Neural cell (in vitro differentiated cells): ENCODE results near the gene LARGE1. TPM values are rescaled to one million over a fixed set of nuclear protein-coding genes. Genes with fewer than 3 reads are reported as not detected.

Experiments
- H2AFZ ChIP-seq: fragments of 200-600, 300-800 bp; sonication (generic), shearing (Covaris generic); 2 replicates; pipeline ENCODE4 v1.6.0; 2014; ENCODE audit warnings: low read depth, mild to moderate bottlenecking, antibody characterized with exemption, low read length, moderate library complexity
- H3F3A ChIP-seq: fragments of 200-600 bp; shearing (Covaris generic); 2 replicates; pipeline ENCODE4 v1.6.1; 2016; ENCODE audit warnings: mild to moderate bottlenecking, moderate library complexity, mixed read lengths, antibody characterized with exemption, low read length; ENCODE audit not compliant: insufficient read depth, poor library complexity, severe bottlenecking
- H3K27ac ChIP-seq: fragments of 200-600, 300-800 bp; sonication (generic), shearing (Covaris generic); 2 replicates; pipeline ENCODE4 v1.5.1; 2014; ENCODE audit warnings: mild to moderate bottlenecking, low read length, moderate library complexity
- H3K27me3 ChIP-seq: fragments of 300-800, 200-600 bp; sonication (generic), shearing (Covaris generic); 2 replicates; pipeline ENCODE4 v1.6.0; 2014; ENCODE audit warnings: mild to moderate bottlenecking, low read depth, low read length, moderate library complexity; ENCODE audit not compliant: insufficient read depth
- H3K36me3 ChIP-seq: fragments of 300-800, 200-600 bp; sonication (generic), shearing (Covaris generic); 2 replicates; pipeline ENCODE4 v1.5.1; 2014; ENCODE audit warnings: mild to moderate bottlenecking, antibody characterized with exemption, low read length, moderate library complexity; ENCODE audit not compliant: insufficient read depth
- H3K4me2 ChIP-seq: fragments of 300-800, 200-600 bp; sonication (generic), shearing (Covaris generic); 2 replicates; pipeline ENCODE4 v1.6.0; 2014; ENCODE audit warnings: mild to moderate bottlenecking, low read length
- H3K4me3 ChIP-seq: fragments of 300-800, 200-600 bp; sonication (generic), shearing (Covaris generic); 2 replicates; pipeline ENCODE4 v1.5.1; 2014; ENCODE audit warnings: mild to moderate bottlenecking, low read length, moderate library complexity
- H3K79me2 ChIP-seq: fragments of 200-600 bp; shearing (Covaris generic); replicated peaks from 2 replicates; pipeline ENCODE4 v1.6.0; 2014; ENCODE audit warnings: mild to moderate bottlenecking, low read length, moderate library complexity; ENCODE audit not compliant: insufficient read depth
- H3K9ac ChIP-seq: fragments of 300-800, 200-600 bp; sonication (generic), shearing (Covaris generic); 2 replicates; pipeline ENCODE4 v1.6.1; 2016; ENCODE audit warnings: mild to moderate bottlenecking, low read length, mixed read lengths
- H3K9me2 ChIP-seq: fragments of 200-600 bp; shearing (Covaris generic); 2 replicates; pipeline ENCODE4 v1.6.1; 2016; ENCODE audit warnings: mild to moderate bottlenecking, low read length, mixed read lengths; ENCODE audit not compliant: insufficient read depth
- H3K9me3 ChIP-seq: fragments of 200-600, 300-800 bp; sonication (generic), shearing (Covaris generic); 2 replicates; pipeline ENCODE4 v1.6.1; 2016; ENCODE audit warnings: mild to moderate bottlenecking, mixed run types, low read length, moderate library complexity, mixed read lengths
- H4K20me1 ChIP-seq: fragments of 200-600 bp; shearing (Covaris generic); 2 replicates; pipeline ENCODE4 v1.6.1; 2016; ENCODE audit warnings: mild to moderate bottlenecking, mixed run types; ENCODE audit not compliant: insufficient read depth
- CTCF ChIP-seq: fragments of 450-650 bp; IDR thresholded peaks from 2 replicates; pipeline ENCODE4 v1.5.1; 2014; ENCODE audit warnings: antibody characterized with exemption, mild to moderate bottlenecking, moderate library complexity; ENCODE audit not compliant: poor library complexity, severe bottlenecking
- EP300 ChIP-seq: fragments of 450-650 bp; conservative IDR thresholded peaks from 2 replicates; pipeline ENCODE4 v1.6.1; 2014; ENCODE audit warnings: antibody characterized with exemption, mild to moderate bottlenecking, moderate library complexity; ENCODE audit not compliant: poor library complexity, severe bottlenecking
- EZH2 ChIP-seq: fragments of 200-600, 300-800 bp; shearing (Covaris generic), sonication (generic); IDR thresholded peaks from 2 replicates; pipeline ENCODE4 v1.6.1; 2014; ENCODE audit warnings: antibody characterized with exemption, low read length, borderline replicate concordance, mild to moderate bottlenecking; ENCODE audit not compliant: insufficient read depth, poor library complexity, severe bottlenecking
- MXI1 ChIP-seq: fragments of 450-650 bp; conservative IDR thresholded peaks from 2 replicates; pipeline ENCODE4 v1.6.1; 2014; ENCODE audit warnings: antibody characterized with exemption, mild to moderate bottlenecking; ENCODE audit not compliant: poor library complexity, severe bottlenecking
- POLR2AphosphoS5 ChIP-seq: IDR thresholded peaks from 2 replicates; pipeline ENCODE4 v1.6.1; 2012
- RAD21 ChIP-seq: fragments of 450-650 bp; conservative IDR thresholded peaks from 2 replicates; pipeline ENCODE4 v1.6.1; 2014; ENCODE audit warnings: antibody characterized with exemption, mild to moderate bottlenecking, moderate library complexity
- REST ChIP-seq: IDR thresholded peaks from 2 replicates; pipeline ENCODE4 v1.6.1; 2012; ENCODE audit warnings: borderline replicate concordance
- SMC3 ChIP-seq: fragments of 450-650 bp; conservative IDR thresholded peaks from 2 replicates; pipeline ENCODE4 v1.6.1; 2014; ENCODE audit warnings: antibody characterized with exemption, mild to moderate bottlenecking, moderate library complexity; ENCODE audit not compliant: poor library complexity
- TAF1 ChIP-seq: IDR thresholded peaks from 2 replicates; pipeline ENCODE4 v1.6.1; 2012; ENCODE audit warnings: low read depth
- polyA plus RNA-seq: library from polyadenylated mRNA; depleted of rRNA; stranded (reverse); fragments of >200 nt; gene quantifications from 2 replicates; pipeline ENCODE4 v1.2.3, GENCODE V29; 2014

The LARGE1 gene
- polyA plus RNA-seq, 1 donor from 2014 or later = 27.5 TPM

- no peaks in the 10 kb centered on the region for H3K27me3 ChIP-seq
- no peak overlapping the region for H3K4me3 ChIP-seq
- H4K20me1 ChIP-seq = no peaks in the 10 kb centered on the region
- H3K9me2 ChIP-seq = no peaks in the 10 kb centered on the region
- H3K9ac ChIP-seq = no peak overlapping the region
- no peak overlapping the region for H2AFZ ChIP-seq
- no peak for TF ChIP-seq EP300
- no peak for TF ChIP-seq CTCF
- no peak for TF ChIP-seq TAF1
- TF ChIP-seq MXI1 = no peak
- no peak for TF ChIP-seq POLR2AphosphoS5
- no peak for TF ChIP-seq RAD21
- TF ChIP-seq SMC3 = no peak
- TF ChIP-seq REST = no peak
- TF ChIP-seq EZH2 = no peak
- no peaks in the 10 kb centered on the region for H3K79me2 ChIP-seq
- H3K4me2 ChIP-seq = no peak overlapping the region
- H3K27ac ChIP-seq = no peak overlapping the region
- H3F3A ChIP-seq = no peaks in the 10 kb centered on the region
- H3K36me3 ChIP-seq = no peaks in the 10 kb centered on the region
- peaks cover 3% of the 10 kb centered on the region for H3K9me3 ChIP-seq
Observed at GRCh38 chr22:33803371-33804282, 116.6 kb downstream of the LARGE1 start.

DNA sequence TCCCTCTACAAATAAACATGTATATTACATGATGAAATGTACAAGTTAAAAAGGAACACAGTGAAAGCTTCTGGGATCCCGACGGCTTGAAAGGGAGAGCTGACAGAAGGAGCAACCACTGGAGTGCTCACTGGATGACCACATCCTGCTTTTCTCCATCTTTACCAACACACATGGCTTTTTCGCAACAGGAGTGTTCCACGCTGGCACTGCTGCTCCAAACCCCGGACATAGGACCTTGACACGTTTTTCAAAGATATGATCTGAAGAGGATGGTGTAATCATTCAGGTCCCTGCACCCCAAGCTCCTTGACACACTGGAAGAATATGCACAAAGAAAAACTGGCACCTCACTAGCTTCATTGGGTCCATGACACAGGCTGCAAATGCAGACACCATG is 121.9 kb downstream of the LARGE1 start:
- Histone ChIP-seq H2AFZ (no peak overlapping the region), H3K27me3 (no peaks in the 10 kb centered on the region), H3F3A (no peaks in the 10 kb centered on the region), H3K79me2 (no peaks in the 10 kb centered on the region), H3K4me2 (no peak overlapping the region), H3K36me3 (no peaks in the 10 kb centered on the region), H4K20me1 (no peaks in the 10 kb centered on the region), H3K9me2 (no peaks in the 10 kb centered on the region), H3K27ac (no peak overlapping the region), H3K9me3 (peaks cover 3% of the 10 kb centered on the region), H3K9ac (no peak overlapping the region), H3K4me3 (no peak overlapping the region)
- TF ChIP-seq TAF1 = no peak
- TF ChIP-seq REST = no peak
- no peak for TF ChIP-seq POLR2AphosphoS5
- no peak for TF ChIP-seq CTCF
